Measurements from ENCODE around the gene NUP85.
"Not testable (repeated sequence)": the region's sequence is repeated elsewhere in the genome, so short reads cannot be mapped to it uniquely, and the experiment has no call there.

Gene NUP85

GRCh38 chr17:75199886-75200618 lies 5.4 kb upstream of the NUP85 start:
- H3K4me2 ChIP-seq (ENCODE audit: insufficient read depth, low read length, poor library complexity, severe bottlenecking) = no peak overlapping the region
- H3K4ac ChIP-seq (ENCODE audit: low read length) = no peak overlapping the region
- H2AK5ac ChIP-seq (ENCODE audit: low read depth, low read length) = no peak overlapping the region
- no peak overlapping the region for H2AFZ ChIP-seq (ENCODE audit: low read length)
- no peak overlapping the region for H3K27ac ChIP-seq (replicated peaks; ENCODE audit: low read length)
- no peak overlapping the region for H4K8ac ChIP-seq (ENCODE audit: low read depth, low read length)
- no peaks in the 10 kb centered on the region for H3K79me1 ChIP-seq (ENCODE audit: low read depth, low read length)
- H3K4me1 ChIP-seq (ENCODE audit: control insufficient read depth in 2 of 2, insufficient read depth in 1 of 2, low read depth in 1 of 2, low read length in 2 of 2) = no peaks in the 10 kb centered on the region
- no CpG with 5 or more reads among the region's 6 CpGs for WGBS, 2 donors (ENCODE audit: extremely low coverage in 2 of 2, insufficient read length in 2 of 2, insufficient replicate concordance in 1 of 2)
- H3K18ac ChIP-seq (ENCODE audit: low read length) = no peak overlapping the region
- H3K9ac ChIP-seq (ENCODE audit: low read depth, low read length, poor library complexity) = no peak overlapping the region
- no peaks in the 10 kb centered on the region for H3K27me3 ChIP-seq (ENCODE audit: control insufficient read depth in 3 of 3, insufficient read depth in 3 of 3, low read depth in 1 of 3, low read length in 3 of 3)
- no peak overlapping the region for H3K23ac ChIP-seq (ENCODE audit: low read depth, low read length, poor library complexity)
- no peak overlapping the region for H2BK15ac ChIP-seq (ENCODE audit: low read length)
- no peak for DNase-seq (ENCODE audit: low spot score)
- H2BK120ac ChIP-seq (ENCODE audit: low read depth, low read length) = no peak overlapping the region
- H3K36me3 ChIP-seq (replicated peaks in 1 of 2; ENCODE audit: control insufficient read depth in 2 of 2, insufficient read depth in 2 of 2, low read length in 2 of 2) = no peaks in the 10 kb centered on the region
- H3K14ac ChIP-seq (ENCODE audit: low read length) = no peak overlapping the region
- no peak overlapping the region for H3K4me3 ChIP-seq (ENCODE audit: low read length in 2 of 2)
- H4K91ac ChIP-seq (ENCODE audit: low read depth, low read length, poor library complexity) = no peak overlapping the region
- no peak overlapping the region for H2BK5ac ChIP-seq (ENCODE audit: low read length)
- no peaks in the 10 kb centered on the region for H3K9me3 ChIP-seq (replicated peaks in 1 of 2; ENCODE audit: control insufficient read depth in 2 of 2, insufficient read depth in 1 of 2, low read depth in 1 of 2, low read length in 2 of 2)
- no peak overlapping the region for H2BK12ac ChIP-seq (ENCODE audit: low read length)

GRCh38 chr17:75205793-75206163 lies 299 bp downstream of the NUP85 start:
- Histone ChIP-seq H3K4me2 (ENCODE audit: insufficient read depth, low read length, poor library complexity, severe bottlenecking) (peak overlapping the region; percentile 86), H3K36me3 (replicated peaks in 1 of 2; ENCODE audit: control insufficient read depth in 2 of 2, insufficient read depth in 2 of 2, low read length in 2 of 2) (peaks cover 7 to 28% of the 10 kb centered on the region in 2 donors), H3K27ac (replicated peaks; ENCODE audit: low read length) (peak overlapping the region; percentile 100), H2AK5ac (ENCODE audit: low read depth, low read length) (peak overlapping the region; percentile 86), H3K14ac (ENCODE audit: low read length) (peak overlapping the region; percentile 100), H2AFZ (ENCODE audit: low read length) (peak overlapping the region; percentile 95), H3K23ac (ENCODE audit: low read depth, low read length, poor library complexity) (peak overlapping the region; percentile 99), H2BK120ac (ENCODE audit: low read depth, low read length) (peak overlapping the region; percentile 72), H3K4me1 (ENCODE audit: control insufficient read depth in 2 of 2, insufficient read depth in 1 of 2, low read depth in 1 of 2, low read length in 2 of 2) (no peaks in the 10 kb centered on the region), H3K4me3 (ENCODE audit: low read length in 2 of 2) (peak overlapping the region; percentile 94 to 98), H4K8ac (ENCODE audit: low read depth, low read length) (no peak overlapping the region), H2BK12ac (ENCODE audit: low read length) (no peak overlapping the region), H2BK15ac (ENCODE audit: low read length) (no peak overlapping the region), H3K18ac (ENCODE audit: low read length) (peak overlapping the region; percentile 100), H3K9ac (ENCODE audit: low read depth, low read length, poor library complexity) (peak overlapping the region; percentile 100), H2BK5ac (ENCODE audit: low read length) (peak overlapping the region; percentile 94), H3K79me1 (ENCODE audit: low read depth, low read length) (no peaks in the 10 kb centered on the region), H3K4ac (ENCODE audit: low read length) (no peak overlapping the region), H4K91ac (ENCODE audit: low read depth, low read length, poor library complexity) (no peak overlapping the region), H3K27me3 (ENCODE audit: control insufficient read depth in 3 of 3, insufficient read depth in 3 of 3, low read depth in 1 of 3, low read length in 3 of 3) (no peaks in the 10 kb centered on the region), H3K9me3 (replicated peaks in 1 of 2; ENCODE audit: control insufficient read depth in 2 of 2, insufficient read depth in 1 of 2, low read depth in 1 of 2, low read length in 2 of 2) (no peaks in the 10 kb centered on the region)
- no CpG with 5 or more reads among the region's 22 CpGs for WGBS, 2 donors (ENCODE audit: extremely low coverage in 2 of 2, insufficient read length in 2 of 2, insufficient replicate concordance in 1 of 2)
- DNase-seq (ENCODE audit: low spot score) = no peak

- H3K9me3 ChIP-seq (replicated peaks in 1 of 2; ENCODE audit: control insufficient read depth in 2 of 2, insufficient read depth in 1 of 2, low read depth in 1 of 2, low read length in 2 of 2); H3K79me1 ChIP-seq (ENCODE audit: low read depth, low read length); H2AFZ ChIP-seq (ENCODE audit: low read length); H3K9ac ChIP-seq (ENCODE audit: low read depth, low read length, poor library complexity); H3K14ac ChIP-seq (ENCODE audit: low read length); H2BK15ac ChIP-seq (ENCODE audit: low read length); H2AK5ac ChIP-seq (ENCODE audit: low read depth, low read length); H3K27ac ChIP-seq (replicated peaks; ENCODE audit: low read length); H4K8ac ChIP-seq (ENCODE audit: low read depth, low read length); H2BK5ac ChIP-seq (ENCODE audit: low read length); H3K27me3 ChIP-seq (ENCODE audit: control insufficient read depth in 3 of 3, insufficient read depth in 3 of 3, low read depth in 1 of 3, low read length in 3 of 3); H3K4me1 ChIP-seq (ENCODE audit: control insufficient read depth in 2 of 2, insufficient read depth in 1 of 2, low read depth in 1 of 2, low read length in 2 of 2); H3K18ac ChIP-seq (ENCODE audit: low read length); H2BK120ac ChIP-seq (ENCODE audit: low read depth, low read length); H4K91ac ChIP-seq (ENCODE audit: low read depth, low read length, poor library complexity); H3K4ac ChIP-seq (ENCODE audit: low read length); DNase-seq (ENCODE audit: low spot score); H2BK12ac ChIP-seq (ENCODE audit: low read length); H3K23ac ChIP-seq (ENCODE audit: low read depth, low read length, poor library complexity): not testable (repeated sequence)
- peak overlapping the region; percentile 18 for H3K4me2 ChIP-seq (ENCODE audit: insufficient read depth, low read length, poor library complexity, severe bottlenecking)
- H3K36me3 ChIP-seq (replicated peaks in 1 of 2; ENCODE audit: control insufficient read depth in 2 of 2, insufficient read depth in 2 of 2, low read length in 2 of 2) = peaks cover 11 to 41% of the 10 kb centered on the region in 2 donors
- WGBS, 2 donors (ENCODE audit: extremely low coverage in 2 of 2, insufficient read length in 2 of 2, insufficient replicate concordance in 1 of 2) = no CpG with 5 or more reads among the region's 8 CpGs
- peak overlapping the region in 1 of 2 donors; percentile 94 for H3K4me3 ChIP-seq (ENCODE audit: low read length in 2 of 2)
These were observed 1.6 kb downstream of the NUP85 start for GRCh38 chr17:75207050-75207407.

- Histone ChIP-seq H2BK5ac (ENCODE audit: low read length) (no peak overlapping the region), H3K4me1 (ENCODE audit: control insufficient read depth in 2 of 2, insufficient read depth in 1 of 2, low read depth in 1 of 2, low read length in 2 of 2) (no peaks in the 10 kb centered on the region), H3K4me3 (ENCODE audit: low read length in 2 of 2) (no peak overlapping the region), H3K27ac (replicated peaks; ENCODE audit: low read length) (no peak overlapping the region), H2BK120ac (ENCODE audit: low read depth, low read length) (no peak overlapping the region), H3K18ac (ENCODE audit: low read length) (no peak overlapping the region), H2AK5ac (ENCODE audit: low read depth, low read length) (no peak overlapping the region), H3K79me1 (ENCODE audit: low read depth, low read length) (no peaks in the 10 kb centered on the region), H3K23ac (ENCODE audit: low read depth, low read length, poor library complexity) (no peak overlapping the region), H3K9ac (ENCODE audit: low read depth, low read length, poor library complexity) (no peak overlapping the region), H2BK12ac (ENCODE audit: low read length) (no peak overlapping the region), H4K8ac (ENCODE audit: low read depth, low read length) (no peak overlapping the region), H3K36me3 (replicated peaks in 1 of 2; ENCODE audit: control insufficient read depth in 2 of 2, insufficient read depth in 2 of 2, low read length in 2 of 2) (peaks cover 17 to 48% of the 10 kb centered on the region in 2 donors), H3K4ac (ENCODE audit: low read length) (no peak overlapping the region), H3K4me2 (ENCODE audit: insufficient read depth, low read length, poor library complexity, severe bottlenecking) (no peak overlapping the region), H2BK15ac (ENCODE audit: low read length) (no peak overlapping the region), H3K27me3 (ENCODE audit: control insufficient read depth in 3 of 3, insufficient read depth in 3 of 3, low read depth in 1 of 3, low read length in 3 of 3) (no peaks in the 10 kb centered on the region), H4K91ac (ENCODE audit: low read depth, low read length, poor library complexity) (no peak overlapping the region), H3K14ac (ENCODE audit: low read length) (no peak overlapping the region), H3K9me3 (replicated peaks in 1 of 2; ENCODE audit: control insufficient read depth in 2 of 2, insufficient read depth in 1 of 2, low read depth in 1 of 2, low read length in 2 of 2) (no peaks in the 10 kb centered on the region), H2AFZ (ENCODE audit: low read length) (no peak overlapping the region)
- no peak for DNase-seq (ENCODE audit: low spot score)
- WGBS, 2 donors (ENCODE audit: extremely low coverage in 2 of 2, insufficient read length in 2 of 2, insufficient replicate concordance in 1 of 2) = no CpG with 5 or more reads among the region's 12 CpGs
These were observed 2.3 kb downstream of the NUP85 start for GRCh38 chr17:75207760-75208159.

Measured in neuronal stem cell (in vitro differentiated cells).